Mammary epithelial cell (primary cell): ENCODE results near the gene PTH2R.
"Not testable (repeated sequence)": the region's sequence is repeated elsewhere in the genome, so short reads cannot be mapped to it uniquely, and the experiment has no call there.

ENCODE experiments used
- CTCF ChIP-seq, 2 donors: IDR thresholded peaks in 1 of 2; conservative IDR thresholded peaks in 1 of 2; 2 replicates each; pipeline ENCODE4 v1.5.1; 2011 to 2012; ENCODE audit warnings: inconsistent platforms in 2 of 2, low read length in 2 of 2, mild to moderate bottlenecking in 2 of 2, control low read depth in 1 of 2, low read depth in 1 of 2; ENCODE audit not compliant: insufficient read depth in 1 of 2; ENCODE audit errors: extremely low read depth in 1 of 2
- EZH2 ChIP-seq: IDR thresholded peaks from 2 replicates; pipeline ENCODE4 v1.6.1; 2012; ENCODE audit warnings: low read length, inconsistent platforms, borderline replicate concordance

GRCh38 chr2:208481945-208482344, 75.4 kb downstream of the PTH2R start:
- not testable (repeated sequence) for TF ChIP-seq CTCF (conservative IDR thresholded peaks at IDR 0.05 in 1 of 2, IDR thresholded peaks at IDR 0.05 in 1 of 2; ENCODE audit: extremely low read depth in 1 of 2, insufficient read depth in 1 of 2, low read depth in 1 of 2, low read length in 2 of 2); EZH2
